ENCODE measurements around the gene RGS9.

RGS9 gene

GRCh38 chr17:65183736-65184135, 46.6 kb downstream of the RGS9 start:
- TF ChIP-seq CTCF (conservative IDR thresholded peaks at IDR 0.05; ENCODE audit: low read depth, low read length) = no peak
- DNase-seq (ENCODE audit: low read depth) = no peak
- no peak overlapping the region for H3K4me3 ChIP-seq (ENCODE audit: low read length)

- no peak for TF ChIP-seq CTCF (conservative IDR thresholded peaks at IDR 0.05; ENCODE audit: low read depth, low read length)
- no peak overlapping the region for H3K4me3 ChIP-seq (ENCODE audit: low read length)
- DNase-seq (ENCODE audit: low read depth) = no peak
Measured at GRCh38 chr17:65184235-65184959, 47.2 kb downstream of the RGS9 start.

GRCh38 chr17:65185062-65185461, 47.9 kb downstream of the RGS9 start:
- H3K4me3 ChIP-seq (ENCODE audit: low read length) = no peak overlapping the region
- no peak for DNase-seq (ENCODE audit: low read depth)
- no peak for TF ChIP-seq CTCF (conservative IDR thresholded peaks at IDR 0.05; ENCODE audit: low read depth, low read length)

- TF ChIP-seq CTCF (conservative IDR thresholded peaks at IDR 0.05; ENCODE audit: low read depth, low read length) = no peak
- DNase-seq (ENCODE audit: low read depth) = no peak
- no peak overlapping the region for H3K4me3 ChIP-seq (ENCODE audit: low read length)
Measured at GRCh38 chr17:65185668-65186382, 48.7 kb downstream of the RGS9 start.

GRCh38 chr17:65190467-65191097, 53.4 kb downstream of the RGS9 start:
- no peak overlapping the region for H3K4me3 ChIP-seq (ENCODE audit: low read length)
- no peak for DNase-seq (ENCODE audit: low read depth)
- TF ChIP-seq CTCF (conservative IDR thresholded peaks at IDR 0.05; ENCODE audit: low read depth, low read length) = no peak

- no peak for TF ChIP-seq CTCF (conservative IDR thresholded peaks at IDR 0.05; ENCODE audit: low read depth, low read length)
- H3K4me3 ChIP-seq (ENCODE audit: low read length) = no peak overlapping the region
- DNase-seq (ENCODE audit: low read depth) = no peak
Measured at GRCh38 chr17:65191811-65192740, 54.9 kb downstream of the RGS9 start.
